Type B pancreatic cell (in vitro differentiated cells): ENCODE results near the gene TSPAN15. TPM values are rescaled to one million over a fixed set of nuclear protein-coding genes. Genes with fewer than 3 reads are reported as not detected.
A peak's percentile ranks its signal among the peaks of the same experiment; 100 is the strongest.

Source experiments
- DNase-seq: peaks from one replicate; pipeline ENCODE4 v3.0.0; 2021; ENCODE audit warnings: mixed read lengths; ENCODE audit not compliant: unreplicated experiment; ENCODE audit errors: extremely low spot score
- H3K27ac Mint-ChIP-seq: 2 replicates; pipeline ENCODE4 v1.8.0; 2021; ENCODE audit warnings: mild to moderate bottlenecking, mixed read lengths
- H3K27me3 Mint-ChIP-seq: 2 replicates; pipeline ENCODE4 v1.8.0; 2021; ENCODE audit warnings: mixed read lengths
- H3K36me3 Mint-ChIP-seq: 2 replicates; pipeline ENCODE4 v1.8.0; 2021; ENCODE audit warnings: mixed read lengths
- H3K4me1 Mint-ChIP-seq: one replicate; pipeline ENCODE4 v1.8.0; 2021; ENCODE audit warnings: mixed read lengths; ENCODE audit not compliant: unreplicated experiment
- H3K4me3 Mint-ChIP-seq: 2 replicates; pipeline ENCODE4 v1.8.0; 2021; ENCODE audit warnings: mild to moderate bottlenecking, mixed read lengths
- H3K9me3 Mint-ChIP-seq: 2 replicates; pipeline ENCODE4 v1.8.0; 2021; ENCODE audit warnings: mixed read lengths
- total RNA-seq: library from RNA; stranded (reverse); gene quantifications from 2 replicates; pipeline ENCODE4 v1.2.1, GENCODE V29; 2021; ENCODE audit warnings: low replicate concordance
- TF ChIP-seq, protein P1 (sequence below): fragments of 200-600 bp; sonication (generic); conservative IDR thresholded peaks from 2 replicates; pipeline ENCODE4 v1.5.0; 2021; ENCODE audit warnings: antibody characterized with exemption, mild to moderate bottlenecking

TSPAN15 gene
- total RNA-seq, 1 donor from 2014 or later = 19.7 TPM

GRCh38 chr10:69434926-69435325, 16.3 kb upstream of the TSPAN15 start:
- Mint-ChIP-seq H3K4me1 (peaks cover 25% of the 10 kb centered on the region), H3K4me3 (no peak overlapping the region), H3K27ac (no peak overlapping the region), H3K27me3 (no peaks in the 10 kb centered on the region), H3K9me3 (no peaks in the 10 kb centered on the region), H3K36me3 (no peaks in the 10 kb centered on the region)
- TF ChIP-seq, protein P1, sequence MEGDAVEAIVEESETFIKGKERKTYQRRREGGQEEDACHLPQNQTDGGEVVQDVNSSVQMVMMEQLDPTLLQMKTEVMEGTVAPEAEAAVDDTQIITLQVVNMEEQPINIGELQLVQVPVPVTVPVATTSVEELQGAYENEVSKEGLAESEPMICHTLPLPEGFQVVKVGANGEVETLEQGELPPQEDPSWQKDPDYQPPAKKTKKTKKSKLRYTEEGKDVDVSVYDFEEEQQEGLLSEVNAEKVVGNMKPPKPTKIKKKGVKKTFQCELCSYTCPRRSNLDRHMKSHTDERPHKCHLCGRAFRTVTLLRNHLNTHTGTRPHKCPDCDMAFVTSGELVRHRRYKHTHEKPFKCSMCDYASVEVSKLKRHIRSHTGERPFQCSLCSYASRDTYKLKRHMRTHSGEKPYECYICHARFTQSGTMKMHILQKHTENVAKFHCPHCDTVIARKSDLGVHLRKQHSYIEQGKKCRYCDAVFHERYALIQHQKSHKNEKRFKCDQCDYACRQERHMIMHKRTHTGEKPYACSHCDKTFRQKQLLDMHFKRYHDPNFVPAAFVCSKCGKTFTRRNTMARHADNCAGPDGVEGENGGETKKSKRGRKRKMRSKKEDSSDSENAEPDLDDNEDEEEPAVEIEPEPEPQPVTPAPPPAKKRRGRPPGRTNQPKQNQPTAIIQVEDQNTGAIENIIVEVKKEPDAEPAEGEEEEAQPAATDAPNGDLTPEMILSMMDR = no peak
- no peak for DNase-seq

- TF ChIP-seq, protein P1 = no peak
- H3K4me1 Mint-ChIP-seq = peaks cover 28% of the 10 kb centered on the region
- H3K4me3 Mint-ChIP-seq = no peak overlapping the region
- H3K9me3 Mint-ChIP-seq = no peaks in the 10 kb centered on the region
- DNase-seq = no peak
- no peaks in the 10 kb centered on the region for H3K36me3 Mint-ChIP-seq
- H3K27ac Mint-ChIP-seq = no peak overlapping the region
- no peaks in the 10 kb centered on the region for H3K27me3 Mint-ChIP-seq
Observed at GRCh38 chr10:69435966-69436520, 15.2 kb upstream of the TSPAN15 start.

DNA sequence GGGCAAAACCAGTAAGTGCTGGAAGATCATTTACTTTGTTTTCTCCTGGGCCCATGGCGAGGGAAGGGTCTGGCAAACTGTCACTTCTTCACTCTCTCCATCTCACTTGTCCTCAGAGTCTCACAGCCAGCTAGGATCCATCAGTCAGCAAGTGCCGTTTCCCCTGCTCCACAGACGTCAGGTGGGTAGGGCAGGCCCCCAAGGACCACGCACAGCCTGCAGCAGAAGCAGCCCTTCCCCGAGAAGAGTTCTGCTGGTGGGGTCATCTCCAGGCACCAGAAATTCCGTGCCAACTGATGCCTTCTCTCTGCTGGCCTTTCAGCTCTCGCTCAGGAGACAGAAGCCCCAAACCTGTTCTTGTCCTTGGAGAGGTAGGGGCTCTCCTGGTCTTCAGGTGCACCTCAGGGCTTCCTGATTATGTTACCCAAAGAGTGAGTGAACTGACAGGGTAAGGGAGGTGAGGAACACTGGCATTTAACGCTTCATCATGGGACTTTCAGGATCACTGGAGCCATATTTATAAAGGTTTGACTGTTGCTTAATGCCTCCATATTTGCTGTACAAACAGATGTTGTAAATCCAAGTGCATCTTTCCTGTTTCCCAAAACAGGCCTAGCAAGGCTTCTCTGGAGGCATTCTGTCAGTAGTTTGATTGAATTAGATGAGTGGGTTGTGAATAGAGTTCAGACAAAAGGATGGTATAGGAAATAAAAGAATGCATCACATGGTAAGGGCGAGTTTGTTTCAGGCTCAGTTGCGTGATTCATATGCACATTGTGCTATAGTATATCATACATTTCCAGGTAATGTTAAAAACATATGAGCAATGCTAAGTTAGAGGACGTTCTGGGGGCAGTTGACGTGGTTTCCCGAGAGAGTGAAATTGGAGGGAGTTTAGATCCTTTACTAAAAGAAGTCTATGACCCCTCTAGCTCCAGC, 13.7 kb upstream of the TSPAN15 start:
- Mint-ChIP-seq H3K27me3 (peaks cover 3% of the 10 kb centered on the region), H3K4me1 (peaks cover 28% of the 10 kb centered on the region), H3K27ac (peak overlapping the region; percentile 95), H3K4me3 (peak overlapping the region; percentile 38), H3K36me3 (no peaks in the 10 kb centered on the region), H3K9me3 (no peaks in the 10 kb centered on the region)
- no peak for DNase-seq
- TF ChIP-seq, protein P1 = no peak

- H3K4me3 Mint-ChIP-seq = peak overlapping the region; percentile 59
- TF ChIP-seq, protein P1 = no peak
Observed at GRCh38 chr10:69438536-69439349, 12.5 kb upstream of the TSPAN15 start.

GRCh38 chr10:69439350-69439739, 11.9 kb upstream of the TSPAN15 start:
- peak overlapping the region; percentile 95 for H3K27ac Mint-ChIP-seq
- H3K27me3 Mint-ChIP-seq = peaks cover 4% of the 10 kb centered on the region
- peaks cover 28% of the 10 kb centered on the region for H3K4me1 Mint-ChIP-seq
- H3K9me3 Mint-ChIP-seq = no peaks in the 10 kb centered on the region
- no peaks in the 10 kb centered on the region for H3K36me3 Mint-ChIP-seq
- TF ChIP-seq, protein P1 = no peak
- no peak for DNase-seq
- H3K4me3 Mint-ChIP-seq = no peak overlapping the region

More at GRCh38 chr10:69438536-69439349, 12.5 kb upstream of the TSPAN15 start:
- H3K4me1 Mint-ChIP-seq = peaks cover 28% of the 10 kb centered on the region
- DNase-seq = no peak
- no peaks in the 10 kb centered on the region for H3K36me3 Mint-ChIP-seq
- H3K27ac Mint-ChIP-seq = peak overlapping the region; percentile 95
- peaks cover 3% of the 10 kb centered on the region for H3K27me3 Mint-ChIP-seq
- H3K9me3 Mint-ChIP-seq = no peaks in the 10 kb centered on the region
